Endodermal cell (in vitro differentiated cells): ENCODE results near the gene IQCH. TPM values are rescaled to one million over a fixed set of nuclear protein-coding genes. Genes with fewer than 3 reads are reported as not detected.

Experiments used
- DNase-seq: peaks from one replicate; pipeline ENCODE4 v3.0.0-alpha.2; 2017
- H3K27ac ChIP-seq: 2 replicates; pipeline ENCODE4 v1.5.1; 2013; ENCODE audit warnings: mild to moderate bottlenecking, low read depth, low read length, moderate library complexity
- H3K27me3 ChIP-seq: 2 replicates; pipeline ENCODE4 v1.6.1; 2013; ENCODE audit warnings: mild to moderate bottlenecking, low read length, moderate library complexity; ENCODE audit not compliant: insufficient read depth, control insufficient read depth, poor library complexity, severe bottlenecking
- H3K36me3 ChIP-seq: 2 replicates; pipeline ENCODE4 v1.7.0; 2013; ENCODE audit warnings: mild to moderate bottlenecking, low read length, moderate library complexity; ENCODE audit not compliant: control insufficient read depth, insufficient read depth
- H3K4me1 ChIP-seq: one replicate; pipeline ENCODE4 v1.7.0; 2013; ENCODE audit warnings: low read length; ENCODE audit not compliant: control insufficient read depth, insufficient read depth
- H3K4me3 ChIP-seq: 2 replicates; pipeline ENCODE4 v1.5.1; 2013; ENCODE audit warnings: mild to moderate bottlenecking, low read length, moderate library complexity
- H3K9ac ChIP-seq: 2 replicates; pipeline ENCODE4 v1.6.1; 2013; ENCODE audit warnings: mild to moderate bottlenecking, low read length, moderate library complexity; ENCODE audit not compliant: poor library complexity, severe bottlenecking; ENCODE audit errors: extremely low read depth
- H3K9me3 ChIP-seq: 2 replicates; pipeline ENCODE4 v1.6.1; 2013; ENCODE audit warnings: mild to moderate bottlenecking, low read length, moderate library complexity; ENCODE audit not compliant: control insufficient read depth
- H3K27ac Mint-ChIP-seq: 2 replicates; pipeline ENCODE4 v1.8.0; 2020; ENCODE audit warnings: mixed read lengths
- H3K27me3 Mint-ChIP-seq: 2 replicates; pipeline ENCODE4 v1.8.0; 2021; ENCODE audit warnings: mild to moderate bottlenecking, mixed read lengths; ENCODE audit not compliant: insufficient read depth
- H3K36me3 Mint-ChIP-seq: 2 replicates; pipeline ENCODE4 v1.8.0; 2020; ENCODE audit warnings: low read depth, mixed read lengths
- H3K4me1 Mint-ChIP-seq: 2 replicates; pipeline ENCODE4 v1.8.0; 2020; ENCODE audit warnings: mixed read lengths
- H3K4me3 Mint-ChIP-seq: 2 replicates; pipeline ENCODE4 v1.8.0; 2020; ENCODE audit warnings: mild to moderate bottlenecking, moderate library complexity, mixed read lengths
- H3K9me3 Mint-ChIP-seq: 2 replicates; pipeline ENCODE4 v1.8.0; 2020; ENCODE audit warnings: mild to moderate bottlenecking, mixed read lengths
- WGBS, 2 experiments: methylation state at CpG; one replicate each; pipeline versions ENCODE4 v1.1.5 to v1.1.7; 2013; ENCODE audit warnings: missing lambda C conversion rate in 2 of 2, mixed read lengths in 1 of 2; ENCODE audit not compliant: insufficient coverage in 1 of 2, insufficient read length in 1 of 2; 5-methylcytosine and 5-hydroxymethylcytosine counted together
- total RNA-seq, 2 donors: library from RNA; stranded (reverse); fragmentation: NEBNext Ultra II Directional in 1 of 2; extraction: Animal tissue kit (Norgen Biotek cat#: 25700) in 1 of 2; gene quantifications; 2 replicates in 1 of 2; 3 replicates in 1 of 2; pipeline ENCODE4 v1.2.1, GENCODE V29; 2021
- TF ChIP-seq, protein P1 (sequence below): fragments of 200-600 bp; sonication (generic); conservative IDR thresholded peaks from 2 replicates; pipeline ENCODE4 v1.5.0; 2021; ENCODE audit warnings: antibody characterized with exemption, mild to moderate bottlenecking

Gene IQCH
- total RNA-seq, 2 donors from 2014 or later: 6.2 to 12.8 TPM

DNA sequence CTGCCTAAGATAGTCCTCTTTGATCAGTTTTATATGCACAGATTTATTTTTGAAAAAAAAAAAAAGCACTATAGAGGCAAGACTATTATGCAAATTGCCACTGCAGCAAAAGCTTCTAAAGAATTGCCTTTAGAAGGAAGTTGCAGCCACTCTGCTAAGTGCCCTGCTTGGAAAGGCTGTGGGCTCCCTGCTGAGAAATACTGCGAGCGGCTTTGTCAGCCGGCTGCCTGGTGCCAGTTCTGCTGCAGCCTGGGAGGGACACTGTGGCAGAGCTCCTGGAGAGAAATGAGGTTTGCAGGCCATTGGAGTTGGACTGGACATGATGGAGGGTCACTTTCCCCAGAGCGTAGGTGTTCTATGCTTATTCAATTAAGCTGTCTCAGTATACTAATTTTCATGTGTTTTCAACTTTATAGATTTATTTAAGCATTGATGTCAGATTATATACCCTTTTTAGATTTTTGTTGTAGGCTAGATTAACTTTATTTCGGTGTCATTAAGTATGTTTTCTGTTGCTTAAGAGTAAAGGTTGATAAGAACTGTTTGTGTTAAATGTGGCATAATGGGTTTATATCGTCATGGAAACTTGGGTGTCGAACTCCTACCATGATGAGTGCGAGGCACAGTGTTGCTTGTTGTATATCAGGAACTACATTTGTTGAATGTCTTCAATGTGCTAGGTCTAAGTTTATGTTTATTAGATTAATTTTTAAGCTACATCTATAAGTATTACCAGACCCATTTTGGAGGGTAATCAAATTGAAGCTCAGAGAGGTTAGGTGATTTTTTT, 294.5 kb downstream of the IQCH start:
- H3K9me3 Mint-ChIP-seq: no peaks in the 10 kb centered on the region
- TF ChIP-seq, protein P1, sequence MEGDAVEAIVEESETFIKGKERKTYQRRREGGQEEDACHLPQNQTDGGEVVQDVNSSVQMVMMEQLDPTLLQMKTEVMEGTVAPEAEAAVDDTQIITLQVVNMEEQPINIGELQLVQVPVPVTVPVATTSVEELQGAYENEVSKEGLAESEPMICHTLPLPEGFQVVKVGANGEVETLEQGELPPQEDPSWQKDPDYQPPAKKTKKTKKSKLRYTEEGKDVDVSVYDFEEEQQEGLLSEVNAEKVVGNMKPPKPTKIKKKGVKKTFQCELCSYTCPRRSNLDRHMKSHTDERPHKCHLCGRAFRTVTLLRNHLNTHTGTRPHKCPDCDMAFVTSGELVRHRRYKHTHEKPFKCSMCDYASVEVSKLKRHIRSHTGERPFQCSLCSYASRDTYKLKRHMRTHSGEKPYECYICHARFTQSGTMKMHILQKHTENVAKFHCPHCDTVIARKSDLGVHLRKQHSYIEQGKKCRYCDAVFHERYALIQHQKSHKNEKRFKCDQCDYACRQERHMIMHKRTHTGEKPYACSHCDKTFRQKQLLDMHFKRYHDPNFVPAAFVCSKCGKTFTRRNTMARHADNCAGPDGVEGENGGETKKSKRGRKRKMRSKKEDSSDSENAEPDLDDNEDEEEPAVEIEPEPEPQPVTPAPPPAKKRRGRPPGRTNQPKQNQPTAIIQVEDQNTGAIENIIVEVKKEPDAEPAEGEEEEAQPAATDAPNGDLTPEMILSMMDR: no peak
- peaks cover 31% of the 10 kb centered on the region for H3K4me1 Mint-ChIP-seq
- H3K36me3 ChIP-seq: peaks cover 6% of the 10 kb centered on the region
- no peaks in the 10 kb centered on the region for H3K27me3 ChIP-seq
- WGBS, 2 experiments: 0 to 43% methylated on average over 1 to 8 of the region's 8 CpGs
- H3K27ac ChIP-seq: peak overlapping the region; percentile 28
- H3K27ac Mint-ChIP-seq: peak overlapping the region; percentile 81
- H3K36me3 Mint-ChIP-seq: peaks cover 13% of the 10 kb centered on the region
- peaks cover 4% of the 10 kb centered on the region for H3K4me1 ChIP-seq
- no peak overlapping the region for H3K9ac ChIP-seq
- DNase-seq: peak; percentile 90
- no peaks in the 10 kb centered on the region for H3K27me3 Mint-ChIP-seq
- H3K4me3 Mint-ChIP-seq: peak overlapping the region; percentile 21
- H3K9me3 ChIP-seq: no peaks in the 10 kb centered on the region
- peak overlapping the region; percentile 55 for H3K4me3 ChIP-seq

DNA sequence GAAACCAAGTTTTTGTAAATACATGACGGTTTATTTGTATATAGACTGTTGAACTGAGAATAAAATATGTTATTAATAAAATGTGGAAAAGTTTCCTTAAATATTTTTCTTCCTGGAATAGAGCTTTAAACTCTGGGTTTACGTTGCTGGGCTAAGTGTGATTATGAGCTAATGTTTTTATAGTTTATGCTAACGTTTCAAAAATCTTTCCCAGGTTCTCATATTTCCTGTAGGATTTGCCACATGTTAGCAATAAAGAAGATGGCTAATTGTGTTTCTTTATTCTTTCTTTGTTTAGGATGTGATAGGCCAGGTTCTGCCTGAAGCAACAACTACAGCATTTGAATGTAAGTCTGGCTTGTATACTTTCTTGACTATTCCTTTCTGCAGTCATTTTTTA, 295.1 kb downstream of the IQCH start:
- Mint-ChIP-seq H3K27me3 (no peaks in the 10 kb centered on the region), H3K36me3 (peaks cover 13% of the 10 kb centered on the region), H3K9me3 (no peaks in the 10 kb centered on the region), H3K4me3 (no peak overlapping the region), H3K27ac (no peak overlapping the region), H3K4me1 (peaks cover 31% of the 10 kb centered on the region)
- TF ChIP-seq, protein P1: no peak
- no peak overlapping the region for H3K9ac ChIP-seq
- 68% methylated on average over 3 of the region's 3 CpGs; no CpG with 5 or more reads in 1 of the 2 experiments for WGBS, 2 experiments
- H3K4me3 ChIP-seq: no peak overlapping the region
- H3K36me3 ChIP-seq: peaks cover 6% of the 10 kb centered on the region
- no peak for DNase-seq
- H3K4me1 ChIP-seq: peaks cover 4% of the 10 kb centered on the region
- no peaks in the 10 kb centered on the region for H3K27me3 ChIP-seq
- H3K9me3 ChIP-seq: no peaks in the 10 kb centered on the region
- H3K27ac ChIP-seq: no peak overlapping the region

DNA sequence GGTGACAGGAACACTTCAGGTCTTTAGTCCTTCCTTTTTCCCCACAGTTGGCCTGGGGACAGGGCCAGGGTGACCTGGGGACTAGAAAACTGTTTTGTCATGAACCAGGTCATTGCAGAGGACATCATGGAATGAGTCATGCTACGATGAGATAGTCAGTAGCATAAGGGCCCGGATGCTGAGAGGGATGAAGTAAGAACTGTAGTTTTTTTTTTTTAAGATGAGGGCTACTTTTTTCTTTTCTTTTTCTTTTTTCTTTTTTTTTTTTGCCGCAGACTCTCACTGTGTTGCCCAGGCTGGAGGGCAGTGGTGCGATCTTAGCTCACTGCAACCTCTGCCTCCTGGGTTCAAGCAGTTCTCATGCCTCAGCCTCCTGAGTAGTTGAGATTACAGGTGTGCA, 295.9 kb downstream of the IQCH start:
- no peaks in the 10 kb centered on the region for H3K9me3 ChIP-seq
- Mint-ChIP-seq H3K36me3 (peaks cover 17% of the 10 kb centered on the region), H3K9me3 (no peaks in the 10 kb centered on the region), H3K27me3 (no peaks in the 10 kb centered on the region), H3K27ac (peak overlapping the region; percentile 44), H3K4me3 (no peak overlapping the region), H3K4me1 (peaks cover 27% of the 10 kb centered on the region)
- no peak for DNase-seq
- H3K4me3 ChIP-seq: no peak overlapping the region
- H3K36me3 ChIP-seq: peaks cover 6% of the 10 kb centered on the region
- TF ChIP-seq, protein P1: no peak
- peaks cover 4% of the 10 kb centered on the region for H3K4me1 ChIP-seq
- WGBS, 2 experiments: 80 to 100% methylated on average over 1 to 4 of the region's 4 CpGs
- H3K9ac ChIP-seq: no peak overlapping the region
- no peaks in the 10 kb centered on the region for H3K27me3 ChIP-seq
- no peak overlapping the region for H3K27ac ChIP-seq
